ENCODE measurements around the gene AGXT. TPM values are rescaled to one million over a fixed set of nuclear protein-coding genes. Genes with fewer than 3 reads are reported as not detected.

Gene AGXT
- 1,000 to 10,000 TPM in 4 of 6 experiments, 100 to 1,000 TPM in 2; 744 to 1,833 (median 1,254) TPM for total RNA-seq
- long read RNA-seq, transcript AGXT-202 (3 exons, 2,638 nt), result minor isoform, 32 of 1,217 reads
- long read RNA-seq, transcript AGXT-201 (11 exons, 1,865 nt), result major isoform, 837 of 1,217 reads
- long read RNA-seq, partial matches to known transcripts, result 241 of 1,217 reads
- long read RNA-seq, other reads (novel, unspliced or antisense), result 107 of 1,217 reads

DNA sequence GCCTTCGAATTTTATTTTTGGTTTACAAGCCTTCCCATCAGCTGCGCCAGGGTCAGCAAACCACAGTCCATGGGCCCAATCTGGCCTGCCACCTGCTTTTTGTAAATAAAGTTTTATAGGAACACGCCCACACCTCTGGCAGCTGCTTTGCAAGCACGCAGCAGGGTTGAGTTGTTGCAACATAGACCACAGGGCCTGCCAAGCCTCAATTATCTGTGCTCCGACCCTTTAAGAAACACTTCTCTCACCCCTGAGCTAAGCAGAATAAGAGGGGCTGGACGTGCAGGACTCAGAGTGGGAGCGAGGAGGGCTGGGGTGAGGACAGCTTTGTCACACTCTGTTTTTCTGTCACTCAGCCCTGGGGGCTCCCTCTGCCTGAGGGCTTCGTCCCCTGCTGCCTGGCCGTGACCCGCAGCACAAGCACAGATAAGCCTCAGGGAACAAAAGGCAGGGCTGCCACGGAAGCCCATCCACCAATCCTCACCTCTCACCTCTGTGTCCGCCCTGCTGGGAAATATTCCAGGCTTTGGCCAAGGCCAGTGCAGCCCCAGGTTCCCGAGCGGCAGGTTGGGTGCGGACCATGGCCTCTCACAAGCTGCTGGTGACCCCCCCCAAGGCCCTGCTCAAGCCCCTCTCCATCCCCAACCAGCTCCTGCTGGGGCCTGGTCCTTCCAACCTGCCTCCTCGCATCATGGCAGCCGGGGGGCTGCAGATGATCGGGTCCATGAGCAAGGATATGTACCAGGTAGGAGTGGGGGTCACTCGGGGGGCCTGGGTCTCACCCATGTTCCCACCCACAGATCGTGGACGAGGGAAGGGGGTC is at the start of gene AGXT:
TSS of gene AGXT (plus strand) at position 539 of the 823 bp plus-strand sequence. CDS start at position 581, 42 bp downstream.
- H3K27me3 ChIP-seq, result no peaks in the 10 kb centered on the region
- WGBS (ENCODE audit: insufficient coverage, low coverage, low lambda C conversion rate, missing lambda C conversion rate), result 27% methylated on average over 11 of the region's 21 CpGs
- ATAC-seq, result peak; percentile 58 to 76 (median 72)
- no peaks in the 10 kb centered on the region for H3K9me3 ChIP-seq
- TF ChIP-seq POLR2A (IDR thresholded peaks at IDR 0.05), result peak; percentile 87
- TF ChIP-seq, protein P1, sequence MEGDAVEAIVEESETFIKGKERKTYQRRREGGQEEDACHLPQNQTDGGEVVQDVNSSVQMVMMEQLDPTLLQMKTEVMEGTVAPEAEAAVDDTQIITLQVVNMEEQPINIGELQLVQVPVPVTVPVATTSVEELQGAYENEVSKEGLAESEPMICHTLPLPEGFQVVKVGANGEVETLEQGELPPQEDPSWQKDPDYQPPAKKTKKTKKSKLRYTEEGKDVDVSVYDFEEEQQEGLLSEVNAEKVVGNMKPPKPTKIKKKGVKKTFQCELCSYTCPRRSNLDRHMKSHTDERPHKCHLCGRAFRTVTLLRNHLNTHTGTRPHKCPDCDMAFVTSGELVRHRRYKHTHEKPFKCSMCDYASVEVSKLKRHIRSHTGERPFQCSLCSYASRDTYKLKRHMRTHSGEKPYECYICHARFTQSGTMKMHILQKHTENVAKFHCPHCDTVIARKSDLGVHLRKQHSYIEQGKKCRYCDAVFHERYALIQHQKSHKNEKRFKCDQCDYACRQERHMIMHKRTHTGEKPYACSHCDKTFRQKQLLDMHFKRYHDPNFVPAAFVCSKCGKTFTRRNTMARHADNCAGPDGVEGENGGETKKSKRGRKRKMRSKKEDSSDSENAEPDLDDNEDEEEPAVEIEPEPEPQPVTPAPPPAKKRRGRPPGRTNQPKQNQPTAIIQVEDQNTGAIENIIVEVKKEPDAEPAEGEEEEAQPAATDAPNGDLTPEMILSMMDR (IDR thresholded peaks at IDR 0.05), result no peak
- peaks cover 0 to 39% (median 7%) of the 10 kb centered on the region in 4 donors for H3K36me3 ChIP-seq
- H3K27ac ChIP-seq, result peak within 1 kb of the TSS; percentile 59 to 96 (median 70)
- H3K4me1 ChIP-seq, result peaks cover 0 to 46% (median 21%) of the 10 kb centered on the region in 4 donors
- peak; percentile 84 to 96 (median 94) for DNase-seq
- H3K4me3 ChIP-seq, result peak within 1 kb of the TSS; percentile 57 to 93 (median 92)
- intact Hi-C loops (cut with DNase I), result no loop called here

DNA sequence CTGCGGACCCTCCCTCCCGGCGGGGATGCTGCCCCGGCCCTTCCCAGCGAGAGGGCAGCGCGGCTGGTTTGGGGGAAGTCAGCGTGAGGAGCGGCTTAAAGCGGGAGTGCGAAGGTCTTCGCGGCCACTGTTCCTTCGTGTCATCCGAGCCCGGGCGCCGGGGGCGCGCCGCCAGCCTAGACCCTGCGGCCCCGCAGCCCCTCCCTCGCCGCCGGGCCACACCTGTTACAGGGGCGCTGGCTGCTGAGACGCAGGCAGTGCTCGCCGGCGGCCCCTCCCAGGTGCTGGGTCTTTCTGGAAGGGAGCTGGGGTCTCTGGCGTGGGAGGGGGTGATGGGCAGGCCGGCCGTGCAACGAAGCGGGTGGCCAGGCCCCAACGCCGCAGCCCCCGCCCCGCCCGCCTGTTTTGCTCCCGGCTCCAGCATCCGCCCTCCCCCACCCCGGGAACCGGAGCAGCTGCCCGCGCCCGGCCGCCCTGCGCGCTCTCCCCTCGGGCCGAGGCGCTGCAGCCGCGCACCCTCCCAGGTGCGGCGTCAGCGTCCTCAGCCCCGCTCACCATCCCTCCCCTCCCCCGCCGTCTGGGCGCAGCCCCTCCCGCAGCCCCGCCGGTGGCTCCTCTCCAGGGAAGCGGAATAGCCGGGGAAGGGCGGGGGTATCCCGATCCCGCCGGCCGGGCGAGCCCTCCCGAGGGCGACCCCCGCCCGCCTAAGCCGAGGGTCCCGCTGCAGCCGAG is 49.3 kb upstream of the AGXT start:
- 4% methylated on average over 5 of the region's 81 CpGs for WGBS (ENCODE audit: insufficient coverage, low coverage, low lambda C conversion rate, missing lambda C conversion rate)
- intact Hi-C loops (cut with DNase I), result no loop called here
- Histone ChIP-seq H3K4me3 (no peak overlapping the region), H3K9me3 (no peaks in the 10 kb centered on the region), H3K36me3 (no peaks in the 10 kb centered on the region), H3K27me3 (peaks cover 0 to 5% of the 10 kb centered on the region in 2 donors), H3K4me1 (no peaks in the 10 kb centered on the region), H3K27ac (no peak overlapping the region)
- TF ChIP-seq POLR2A (IDR thresholded peaks at IDR 0.05), result no peak
- TF ChIP-seq, protein P1 (IDR thresholded peaks at IDR 0.05), result no peak
- ATAC-seq (no peak), DNase-seq (no peak)

DNA sequence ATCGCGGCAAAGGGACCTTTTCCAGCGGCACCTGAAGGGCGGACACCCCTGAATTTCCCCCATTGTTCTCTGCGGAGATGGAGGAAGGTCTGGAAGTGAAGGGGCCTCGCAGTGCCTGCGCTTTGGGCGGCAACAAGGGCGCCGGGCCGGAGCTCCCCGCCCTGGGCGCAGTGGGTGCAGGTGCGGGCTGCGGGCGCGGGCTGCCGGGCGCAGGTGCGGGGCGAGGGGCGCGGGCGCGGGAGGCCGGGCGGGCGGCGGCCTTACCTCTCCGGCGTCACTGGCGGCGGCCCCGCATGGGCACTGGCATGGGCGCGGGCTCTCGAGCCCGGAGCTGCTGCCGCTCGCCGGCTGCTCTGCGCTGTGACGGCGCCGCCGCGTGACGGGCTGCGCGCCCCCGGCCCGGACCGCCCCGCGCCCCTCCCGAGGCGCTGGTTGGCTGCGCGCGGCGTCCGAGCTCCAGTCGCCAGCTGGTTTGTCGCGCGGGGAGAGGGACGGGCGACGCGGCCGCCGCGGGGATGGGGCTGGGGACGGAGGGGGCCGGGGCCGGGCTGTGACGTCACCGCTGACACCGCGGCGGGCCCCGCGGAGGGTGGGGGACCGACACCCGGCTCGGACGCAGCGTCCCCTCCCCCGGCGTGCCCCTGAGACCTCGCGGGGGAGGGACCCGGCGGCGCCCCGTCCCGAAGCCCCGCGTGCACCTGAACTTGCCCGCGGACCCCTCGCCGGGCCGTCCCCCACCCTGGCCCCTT is 48.6 kb upstream of the AGXT start, which contains the start of gene KIF1A:
TSS of gene KIF1A (minus strand) at position 362 of the 749 bp plus-strand sequence. CDS start 22,467 bp downstream, outside the sequence.
- TF ChIP-seq POLR2A (IDR thresholded peaks at IDR 0.05), result no peak
- TF ChIP-seq, protein P1 (IDR thresholded peaks at IDR 0.05), result no peak
- Histone ChIP-seq H3K36me3 (no peaks in the 10 kb centered on the region), H3K9me3 (no peaks in the 10 kb centered on the region), H3K27ac (no peak within 1 kb of the TSS), H3K27me3 (peaks cover 0 to 5% of the 10 kb centered on the region in 2 donors), H3K4me1 (no peaks in the 10 kb centered on the region), H3K4me3 (no peak within 1 kb of the TSS)
- ATAC-seq (no peak), DNase-seq (no peak)
- WGBS (ENCODE audit: insufficient coverage, low coverage, low lambda C conversion rate, missing lambda C conversion rate), result 0% methylated on average over 1 of the region's 104 CpGs
- intact Hi-C loops (cut with DNase I), result loop anchor here in 1 of 2 donors (10.0 kb wide), 1 partner anchor 315 kb away; no protein-coding TSS in a partner anchor

Measured in right lobe of liver (tissue), 6 donors.